Ureter (tissue), 1 donor: Measurements from ENCODE around the gene MRPL45. TPM values are rescaled to one million over a fixed set of nuclear protein-coding genes. Genes with fewer than 3 reads are reported as not detected.

Source experiments
- total RNA-seq: library from RNA; stranded (reverse); gene quantifications from one replicate; pipeline ENCODE4 v1.2.4, GENCODE V29; 2023
- donor health status: DM: yes; HTN: yes; CAD: no.

MRPL45 gene
- total RNA-seq, 1 donor from 2014 or later = 31.1 TPM

Other genes starting within 250 kb of the MRPL45 start
- gene TBC1D3C, start 228.5 kb upstream of the MRPL45 start, total RNA-seq = not detected
- not detected for gene TBC1D3E, start 169.2 kb upstream of the MRPL45 start, total RNA-seq
- gene TBC1D3, start 104.6 kb upstream of the MRPL45 start, total RNA-seq = not detected
- gene GPR179, start 46.8 kb downstream of the MRPL45 start, total RNA-seq = 0.05 TPM
- 25.6 TPM for gene SOCS7, start 54.7 kb downstream of the MRPL45 start, total RNA-seq
- 367 TPM for gene ARHGAP23, start 131.3 kb downstream of the MRPL45 start, total RNA-seq